Head of caudate nucleus (tissue), 42 donors: Measurements from ENCODE around the gene CARD11.

Experiments used
- DNase-seq, 42 donors: peaks; one replicate each; pipeline versions ENCODE4 v3.0.0 to v3.0.0-alpha.2; 2020 to 2021; ENCODE audit warnings: mixed read lengths in 7 of 42
- intact Hi-C: fragments of 100-400 bp; cut with DNase I; formaldehyde crosslinking; loops from one replicate; pipeline ENCODE4 v1.15.0; 2022

The CARD11 gene

DNA sequence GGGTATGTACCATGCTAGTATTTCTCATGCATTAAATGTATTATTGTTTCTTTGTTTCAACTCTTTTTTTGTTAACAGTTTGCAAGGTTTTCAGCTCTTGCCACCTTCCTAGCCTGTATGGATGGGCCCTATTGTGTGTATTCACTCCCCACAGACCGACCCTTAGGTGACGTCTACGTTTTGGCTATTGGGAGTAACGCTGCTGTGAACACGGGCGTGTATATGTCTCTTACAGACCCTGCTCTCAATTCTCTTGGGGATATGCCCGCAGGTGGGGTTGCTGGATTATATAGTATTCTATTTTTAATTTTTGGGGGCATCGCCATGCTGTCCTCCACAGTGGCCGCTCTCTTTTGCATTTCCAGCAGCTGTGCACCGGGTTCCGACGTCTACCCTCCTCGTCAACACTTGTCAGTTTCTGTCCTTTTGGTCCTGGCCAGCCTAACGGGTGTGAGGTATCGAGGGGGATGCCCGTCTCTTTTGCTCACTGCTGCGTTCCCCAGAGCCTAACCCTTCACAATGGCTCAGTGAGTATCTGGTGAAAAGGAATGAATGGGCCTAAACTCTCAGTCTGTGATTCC lies 135.5 kb downstream of the CARD11 start:
- DNase-seq: no peak
- intact Hi-C loops: no loop called here

DNA sequence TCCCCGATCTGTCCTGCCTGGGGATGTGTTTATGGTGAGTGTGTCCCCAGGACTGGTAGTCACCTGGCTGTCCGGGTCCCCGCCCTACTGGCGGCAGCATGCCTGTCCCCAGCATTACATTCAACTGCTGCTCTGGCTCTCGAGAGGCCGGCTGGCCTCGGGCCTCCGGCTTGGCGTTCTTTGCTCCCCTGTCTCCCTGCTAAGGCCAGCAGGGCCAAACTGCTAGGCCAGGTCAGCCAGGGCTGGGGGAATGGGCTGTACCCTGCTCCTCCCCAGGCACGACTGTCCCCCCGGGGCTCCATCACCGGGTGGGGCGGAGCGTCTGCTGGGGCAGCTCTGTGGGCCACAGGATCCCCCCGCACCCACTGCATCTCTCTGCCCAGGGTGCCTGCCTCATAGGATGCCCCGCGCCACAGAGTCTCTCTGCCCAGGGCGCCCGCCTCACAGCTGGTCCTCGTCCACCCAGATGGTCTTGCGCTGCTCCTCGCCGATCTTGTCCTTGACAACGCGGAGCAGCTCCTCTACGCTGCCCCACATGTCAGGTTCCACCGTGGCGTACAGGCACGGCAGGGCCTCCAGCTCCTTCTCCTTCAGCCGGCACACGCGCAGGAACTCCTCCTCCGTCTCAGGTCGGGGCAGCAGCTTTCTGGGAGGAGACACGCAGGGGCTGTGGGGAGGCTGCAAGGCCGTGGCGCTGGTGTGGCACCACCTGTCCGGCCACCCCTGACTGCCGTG lies 137.3 kb downstream of the CARD11 start:
- DNase-seq: no peak
- intact Hi-C loops: no loop called here

DNA sequence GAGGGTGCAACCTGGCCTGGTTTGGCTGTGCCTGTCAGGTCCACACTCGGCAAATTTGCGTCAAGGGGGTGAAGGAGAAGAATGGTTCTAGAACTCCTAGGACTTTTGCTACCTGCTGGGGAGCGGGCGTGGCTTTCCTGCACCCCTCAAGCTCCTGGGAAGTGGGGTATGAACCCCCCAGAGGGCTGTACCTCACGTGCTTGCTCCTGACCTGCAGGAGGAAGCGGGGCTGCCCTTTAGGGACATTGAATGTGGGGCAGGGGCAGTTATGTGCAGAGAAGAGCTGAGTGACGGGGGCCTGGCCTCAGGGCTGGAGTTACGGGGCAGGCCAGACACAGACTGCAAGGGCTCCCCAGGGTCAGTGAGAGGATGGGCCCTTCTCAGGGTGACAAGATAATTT lies 138.2 kb downstream of the CARD11 start:
- intact Hi-C loops: no loop called here
- no peak for DNase-seq

DNA sequence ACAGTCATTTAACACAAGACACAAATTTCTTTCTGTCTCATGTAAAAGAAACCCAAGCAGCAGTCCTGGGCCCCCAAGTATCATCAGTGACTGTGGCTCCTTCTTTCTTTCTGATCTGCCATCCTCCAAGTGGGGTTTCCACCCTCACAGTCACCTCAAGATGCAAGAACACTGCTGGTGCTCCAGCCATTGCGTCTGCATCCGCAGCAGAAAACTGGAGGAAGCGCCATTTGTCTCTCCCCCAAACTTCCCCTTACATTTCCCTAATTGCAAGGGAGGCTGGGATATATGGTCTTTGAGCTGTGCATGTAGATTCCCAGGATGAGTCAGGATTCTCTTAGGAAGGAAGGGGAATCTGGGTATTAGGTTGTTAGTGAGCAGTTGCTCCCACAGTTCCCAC lies 138.6 kb downstream of the CARD11 start:
- DNase-seq: no peak
- intact Hi-C loops: no loop called here

DNA sequence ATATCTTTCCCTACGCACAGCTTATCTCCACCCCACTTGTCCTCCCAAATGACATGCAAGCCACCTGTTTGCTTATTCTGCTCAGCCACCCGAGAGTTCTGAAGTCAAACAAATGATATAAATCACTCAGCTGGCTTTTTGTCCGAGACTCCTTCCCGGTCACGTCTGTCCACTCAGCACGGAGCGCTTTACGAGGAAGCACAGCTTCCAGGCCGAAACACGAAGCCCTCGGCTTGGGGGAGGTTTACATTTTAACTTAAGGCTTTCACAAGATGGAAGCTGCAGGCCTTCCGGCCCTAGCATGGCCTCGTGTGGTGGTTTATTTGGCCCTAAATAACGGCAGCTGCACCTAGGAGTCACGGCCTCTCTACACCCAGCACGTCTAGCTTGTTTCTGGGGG lies 139.5 kb downstream of the CARD11 start:
- no peak for DNase-seq
- intact Hi-C loops: no loop called here

DNA sequence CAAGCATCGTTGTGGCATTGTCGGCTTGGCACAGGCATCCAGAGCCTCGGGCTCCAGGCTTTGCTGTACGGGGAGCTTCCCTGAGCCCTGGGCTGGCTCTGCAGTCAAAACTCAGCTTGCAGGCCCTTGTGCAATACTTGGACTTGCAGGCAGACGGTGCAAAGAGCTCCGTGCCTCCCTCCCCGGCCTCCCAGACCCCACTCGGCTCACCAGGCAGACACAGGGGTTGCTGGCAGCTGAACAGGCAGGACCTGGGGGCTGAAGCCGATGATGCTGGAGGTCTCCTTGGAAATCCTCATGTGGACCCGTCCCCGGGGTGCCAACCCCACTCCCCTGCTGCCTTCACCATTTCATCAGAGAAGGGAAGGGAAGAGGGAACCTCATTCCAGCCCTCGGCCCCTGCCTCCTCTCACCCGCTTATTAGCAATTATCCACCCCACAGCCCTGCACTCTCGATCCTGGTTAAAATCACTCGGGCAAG lies 139.9 kb downstream of the CARD11 start:
- intact Hi-C loops: no loop called here
- no peak for DNase-seq

DNA sequence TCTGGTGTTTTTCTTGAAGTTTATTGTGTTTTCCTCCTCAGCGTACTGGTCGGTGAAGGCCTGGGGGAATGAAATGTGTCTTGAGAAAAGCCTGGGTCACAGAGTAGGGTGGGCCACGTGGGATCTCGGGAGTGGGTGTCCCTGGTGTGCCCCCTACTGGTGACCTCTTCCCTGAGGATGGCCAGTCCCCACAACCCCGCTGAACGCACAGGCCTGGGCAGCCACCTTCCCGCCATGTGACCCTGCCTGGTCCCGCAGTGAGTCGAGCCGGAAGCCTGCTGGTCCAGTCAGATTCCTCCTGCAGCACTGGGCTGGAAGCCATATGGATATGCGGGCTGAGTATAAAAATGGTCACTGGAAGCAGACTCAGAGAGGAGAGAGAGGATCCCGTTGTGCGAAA lies 146.6 kb downstream of the CARD11 start:
- intact Hi-C loops: no loop called here
- no peak for DNase-seq

DNA sequence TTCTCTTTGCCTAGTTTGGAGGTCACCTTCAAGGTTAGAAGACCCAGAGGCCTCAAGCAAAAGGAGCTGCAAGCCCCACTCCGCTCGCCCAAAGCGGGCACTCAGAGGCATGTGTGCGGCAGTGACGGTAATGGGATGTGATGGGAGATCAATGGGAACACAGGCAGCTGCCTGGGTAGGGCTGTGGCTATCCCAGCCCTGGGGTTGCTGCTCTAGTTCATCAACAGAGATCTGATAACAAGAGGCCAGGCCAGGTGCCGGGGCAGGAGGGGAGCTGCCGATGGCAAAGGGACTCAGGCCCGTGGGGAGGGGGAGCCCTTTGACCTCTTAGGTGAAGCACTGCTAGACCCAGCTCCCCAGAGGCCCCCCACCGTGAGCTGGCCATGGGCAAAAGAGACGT lies 147.5 kb downstream of the CARD11 start:
- DNase-seq: no peak

DNA sequence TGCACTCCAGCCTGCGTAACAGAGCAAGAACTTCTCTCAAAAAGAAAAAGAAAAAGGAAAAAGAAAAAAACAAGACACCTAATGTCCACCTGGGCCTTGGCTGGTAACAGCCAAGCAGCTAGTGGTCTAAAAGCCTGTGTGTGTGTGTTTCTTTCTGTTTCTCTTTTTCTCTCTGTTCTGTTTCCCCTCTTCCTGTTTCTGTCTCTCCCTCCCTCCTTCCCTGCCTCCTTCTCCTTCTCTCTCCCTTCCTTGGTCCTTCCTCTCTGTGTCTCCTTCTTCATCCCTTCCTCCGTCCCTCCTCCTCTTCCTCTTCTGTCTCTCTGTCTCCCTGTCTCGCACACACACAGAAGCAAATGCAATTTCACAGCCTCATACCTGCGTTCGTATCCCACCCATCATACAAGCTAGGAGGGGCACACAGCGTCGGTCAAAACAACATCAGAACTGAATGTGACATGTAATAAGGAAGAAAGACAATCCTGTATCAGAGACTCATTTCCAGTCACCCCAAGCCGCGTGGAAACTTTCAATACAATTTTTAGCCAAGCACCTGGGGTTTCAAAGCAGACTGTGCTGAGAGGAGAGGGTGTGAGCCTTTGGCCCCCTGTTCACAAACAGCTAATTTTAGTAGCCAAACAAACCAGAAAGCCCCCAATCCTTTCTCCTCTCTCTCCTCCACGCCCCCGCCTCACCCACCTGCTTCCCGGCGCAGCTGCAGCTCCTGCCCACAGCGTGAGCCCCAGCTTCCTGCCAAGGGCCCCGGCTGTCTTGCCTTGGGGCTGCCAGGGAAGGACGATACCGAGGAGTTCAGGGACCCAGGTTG lies 149.3 kb downstream of the CARD11 start:
- DNase-seq: no peak
- intact Hi-C loops: no loop called here

More for the DNA sequence above, 147.5 kb downstream of the CARD11 start:
- intact Hi-C loops: no loop called here

DNA sequence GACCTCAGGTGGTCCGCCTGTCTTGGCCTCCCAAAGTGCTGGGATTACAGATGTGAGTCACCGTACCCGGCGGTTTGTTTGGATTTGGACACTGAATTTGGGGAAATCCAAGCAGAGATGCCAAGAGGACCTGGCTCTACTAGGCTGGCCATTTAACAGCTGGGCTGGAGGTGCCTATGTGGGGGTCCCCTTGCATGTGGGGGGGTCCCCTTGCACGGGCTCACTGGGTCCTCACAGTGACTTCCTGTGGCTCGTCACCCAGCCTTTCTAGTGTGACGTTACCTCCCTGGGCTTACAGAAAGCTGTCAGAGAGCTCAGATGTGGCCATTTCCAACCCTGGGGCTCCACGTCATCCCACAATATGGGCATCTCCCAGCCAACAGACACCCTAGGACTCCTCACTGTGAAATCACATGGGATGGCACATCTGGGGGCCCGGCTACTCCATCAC lies 150.2 kb downstream of the CARD11 start:
- intact Hi-C loops: no loop called here
- DNase-seq: no peak

DNA sequence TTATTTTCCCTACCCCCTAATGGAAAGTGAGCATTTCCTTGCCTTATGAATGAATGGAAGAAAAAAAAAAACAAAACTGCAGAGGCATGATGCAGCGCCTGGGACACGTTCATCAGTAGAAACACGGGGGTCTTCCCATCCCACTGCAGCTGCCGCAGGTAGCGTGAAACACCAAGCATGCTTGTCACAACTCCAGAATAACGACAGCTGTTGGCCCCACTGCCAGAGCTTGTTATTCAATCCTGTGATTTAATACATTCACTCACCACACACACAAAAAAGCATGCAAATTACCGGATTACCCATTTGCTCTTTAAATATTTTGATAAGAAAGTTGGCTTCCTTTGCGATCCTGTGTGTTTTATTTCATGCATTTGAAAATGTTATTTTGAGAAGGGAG lies 151.1 kb downstream of the CARD11 start:
- intact Hi-C loops: no loop called here
- DNase-seq: no peak

DNA sequence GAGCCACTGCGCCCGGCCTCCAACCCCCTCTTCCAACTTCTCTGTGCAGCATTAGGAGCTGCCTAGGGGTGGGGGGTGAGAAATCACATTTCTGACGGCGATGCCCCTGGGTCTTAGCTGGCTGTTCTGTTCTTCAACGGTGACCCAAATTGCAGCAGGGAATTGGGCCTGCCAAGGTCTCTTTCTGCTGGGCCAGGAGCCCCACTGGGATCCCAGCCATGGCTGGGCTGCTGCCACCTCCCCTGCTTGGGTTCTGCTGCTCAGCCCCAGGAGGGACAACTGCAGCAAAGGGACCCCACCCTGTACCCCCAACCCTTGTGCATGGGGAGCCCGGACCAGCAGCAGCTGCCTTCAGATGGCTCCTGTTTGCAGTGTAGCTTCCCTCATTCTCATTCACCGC lies 155.9 kb downstream of the CARD11 start:
- DNase-seq: peak in 7 of 42 donors; percentile 17 to 58 (median 28)
- intact Hi-C loops: no loop called here

DNA sequence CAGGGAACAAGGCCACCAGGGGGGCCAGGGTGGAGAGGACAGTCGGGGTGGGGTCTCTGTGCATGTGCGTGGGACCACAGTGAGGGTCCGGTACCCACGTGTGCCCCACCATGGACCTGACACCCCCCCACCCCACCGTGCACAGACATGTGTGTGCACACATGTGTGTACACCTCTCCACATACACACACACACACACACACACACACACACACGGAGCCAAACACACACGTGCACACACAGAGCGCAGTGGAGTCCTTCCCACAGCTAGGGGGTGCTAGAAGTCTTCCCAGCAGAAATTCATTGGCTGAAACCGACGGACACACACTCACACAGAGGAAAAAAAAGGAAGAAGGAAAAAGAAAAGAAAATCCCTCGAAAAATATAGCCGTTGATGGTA lies 156.8 kb downstream of the CARD11 start:
- peak in 30 of 42 donors; percentile 19 to 73 (median 45) for DNase-seq
- intact Hi-C loops: no loop called here

DNA sequence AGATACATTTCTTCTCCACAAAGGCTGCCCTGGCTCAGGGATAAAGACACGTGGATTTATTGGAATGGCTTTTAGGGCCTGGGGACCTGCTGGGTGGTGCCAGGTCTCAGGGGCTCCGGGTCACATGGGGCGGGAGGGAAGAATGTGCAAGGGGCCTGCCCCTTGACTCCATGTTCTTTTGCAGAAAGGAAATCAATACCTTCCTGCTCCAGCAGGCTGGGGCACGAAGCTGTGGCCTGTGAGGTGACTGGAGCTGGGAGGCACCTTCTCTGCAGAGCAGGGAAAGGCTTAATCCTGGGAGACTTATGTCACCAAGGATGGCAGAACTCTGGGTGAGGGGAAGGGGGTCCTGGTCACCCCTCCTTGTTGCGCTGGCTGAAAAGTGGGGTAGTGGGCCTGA lies 157.3 kb downstream of the CARD11 start:
- DNase-seq: no peak
- intact Hi-C loops: no loop called here

DNA sequence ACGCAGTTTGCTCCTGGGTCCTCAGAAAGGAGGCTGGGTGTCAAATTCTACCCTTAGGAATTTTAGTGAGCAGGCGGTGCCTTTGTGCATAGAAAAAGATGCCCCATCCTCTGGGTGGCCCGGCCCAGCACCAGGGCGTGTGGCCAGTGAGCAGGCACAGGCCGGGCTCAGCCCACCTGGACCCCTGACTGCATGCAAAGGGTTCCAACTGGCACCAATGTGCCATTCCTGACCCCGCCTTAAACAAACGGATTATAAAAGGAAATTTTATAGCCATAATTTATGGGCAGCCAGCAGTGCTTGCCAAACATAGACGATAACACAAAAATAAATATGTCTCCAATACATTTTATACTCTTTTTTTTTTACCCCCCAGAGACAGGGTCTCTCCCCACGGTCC lies 159.5 kb downstream of the CARD11 start:
- intact Hi-C loops: no loop called here
- DNase-seq: no peak

DNA sequence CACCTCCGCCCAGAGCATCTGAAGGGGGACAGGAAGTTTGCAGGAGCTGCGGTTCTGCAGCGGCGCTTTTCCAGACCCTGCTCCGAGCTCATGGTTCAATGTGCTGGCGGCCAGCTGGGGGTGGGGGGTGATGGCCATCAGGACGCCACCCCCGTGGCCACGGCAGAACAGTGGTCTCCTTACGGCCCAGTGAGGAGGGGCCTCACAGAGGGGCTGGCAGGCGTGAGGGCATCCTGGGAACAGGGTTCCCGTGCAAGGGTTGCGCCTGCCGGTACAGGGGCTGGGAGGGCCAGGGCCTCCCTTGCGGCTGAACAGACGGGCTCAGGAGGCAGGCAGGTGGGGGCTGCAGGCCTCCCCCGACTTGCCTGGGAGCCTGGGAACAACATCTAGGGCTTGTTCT lies 160.6 kb downstream of the CARD11 start:
- no peak for DNase-seq
- intact Hi-C loops: no loop called here

DNA sequence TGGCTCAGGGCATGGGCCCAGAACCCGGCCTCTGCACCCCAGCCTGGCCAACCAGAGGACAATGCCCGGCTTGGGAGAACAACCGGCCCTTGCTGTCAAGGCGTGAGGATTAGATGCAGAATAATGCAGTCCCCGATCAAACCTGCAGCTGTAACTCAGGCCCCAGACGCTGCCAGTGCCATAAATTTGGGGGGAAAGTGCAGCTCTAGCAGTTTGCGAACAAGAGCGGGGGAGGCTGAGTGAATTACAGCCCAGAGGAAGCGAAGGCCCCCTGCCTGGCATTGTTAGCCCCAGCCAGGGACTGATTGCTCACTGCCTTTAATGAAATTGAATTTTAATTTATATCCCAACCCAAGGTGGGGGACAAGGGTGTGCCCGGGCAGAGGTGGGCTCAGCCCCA lies 161.6 kb downstream of the CARD11 start:
- intact Hi-C loops: no loop called here
- no peak for DNase-seq

DNA sequence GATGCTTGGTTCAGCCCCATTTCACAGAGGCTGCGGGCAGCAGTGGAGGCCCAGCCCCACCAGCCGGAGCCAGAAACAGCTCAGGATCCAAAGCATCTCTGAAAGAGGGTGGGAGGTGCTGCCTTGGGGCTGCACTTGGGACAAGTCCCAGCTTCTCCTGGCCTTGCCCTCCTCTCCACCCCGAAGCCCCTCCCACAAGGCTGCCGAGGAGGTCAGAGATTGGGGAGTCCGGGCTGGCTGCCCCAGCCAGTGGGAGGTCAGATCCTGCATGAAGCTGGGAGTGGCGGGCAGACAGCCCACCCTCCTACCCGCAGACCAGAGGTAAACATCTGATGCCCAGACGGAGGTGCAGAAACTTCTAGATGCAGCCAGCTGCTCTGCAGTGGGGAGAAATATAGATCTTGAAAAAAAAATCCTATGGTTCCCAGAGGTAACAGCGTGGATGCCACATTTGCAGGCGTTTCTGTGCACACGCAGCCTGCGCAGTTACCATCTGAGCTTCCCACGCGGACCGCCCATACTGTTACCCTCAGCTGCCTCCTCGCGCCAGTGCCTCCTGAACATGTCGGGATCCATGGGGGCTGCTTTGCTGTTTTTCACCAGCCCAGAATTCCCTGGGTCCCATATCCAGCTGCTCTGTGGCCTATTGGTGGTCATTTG lies 162.7 kb downstream of the CARD11 start:
- intact Hi-C loops: no loop called here
- peak in 2 of 42 donors; percentile 16 to 21 for DNase-seq

DNA sequence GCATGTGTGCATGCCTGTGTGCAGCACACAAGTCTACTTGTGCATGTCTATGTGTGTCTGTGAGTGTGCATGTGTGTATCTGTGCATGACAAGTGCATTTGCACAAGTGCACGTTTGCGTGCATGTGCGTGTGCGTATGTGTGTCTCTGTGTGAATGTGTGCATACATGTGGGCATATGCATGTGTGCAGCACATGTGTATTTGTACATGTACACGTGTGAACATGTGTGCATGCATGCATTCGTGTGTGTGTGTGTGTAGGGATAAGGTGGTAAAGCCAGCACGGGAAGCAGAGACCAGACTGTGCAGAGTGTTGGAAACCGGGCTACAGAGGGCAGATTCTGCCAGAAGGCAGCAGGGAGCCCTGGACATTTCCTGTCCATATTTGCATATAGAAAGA lies 163.6 kb downstream of the CARD11 start:
- DNase-seq: no peak
- intact Hi-C loops: no loop called here

DNA sequence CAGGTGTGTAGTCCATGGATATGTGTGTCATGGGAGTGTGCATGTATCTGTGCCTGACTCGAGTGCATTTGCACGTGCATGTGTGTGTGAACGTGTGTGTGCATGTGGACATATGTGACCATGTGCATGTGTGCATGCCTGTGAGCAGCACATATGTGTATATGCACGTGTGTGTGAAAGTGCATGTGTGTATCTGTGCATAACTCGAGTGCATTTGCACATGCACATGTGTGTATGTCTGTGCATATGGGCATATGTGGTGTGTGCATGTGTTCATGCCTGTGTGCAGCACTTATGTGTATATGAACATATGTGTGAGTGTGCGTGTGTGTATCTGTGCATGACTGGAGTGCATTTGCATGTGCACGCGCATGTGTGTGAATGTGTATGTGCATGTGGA lies 164.3 kb downstream of the CARD11 start:
- no peak for DNase-seq
- intact Hi-C loops: no loop called here
